Brain microvascular endothelial cell (primary cell): ENCODE measurements around the gene PLXNA2.

Experiments
- DNase-seq: peaks from one replicate; pipeline ENCODE4 v3.0.0-alpha.2; 2020
- H3K27ac ChIP-seq: fragments of 250-450 bp; sonication (Bioruptor Pico); 2 replicates; pipeline ENCODE4 v1.5.1; 2020; ENCODE audit warnings: mild to moderate bottlenecking, moderate library complexity
- H3K27me3 ChIP-seq: fragments of 250-450 bp; sonication (Bioruptor Pico); replicated peaks from 2 replicates; pipeline ENCODE4 v1.5.1; 2020; ENCODE audit warnings: mild to moderate bottlenecking
- H3K36me3 ChIP-seq: fragments of 250-450 bp; sonication (Bioruptor Pico); replicated peaks from 2 replicates; pipeline ENCODE4 v1.5.1; 2020; ENCODE audit warnings: mild to moderate bottlenecking
- H3K4me3 ChIP-seq: 2 replicates; pipeline ENCODE4 v1.5.1; 2011; ENCODE audit warnings: low read depth, mild to moderate bottlenecking, control low read depth, low read length, moderate library complexity
- in situ Hi-C: cut with HindIII; loops from 2 replicates; pipeline ENCODE4 v1.10.0; 2017; ENCODE audit warnings: low sequenced_read_pairs, low pct_ligation_motif_present
- TF ChIP-seq, protein P1 (sequence below): IDR thresholded peaks from 2 replicates; pipeline ENCODE4 v1.5.1; 2011; ENCODE audit warnings: low read depth, mild to moderate bottlenecking, moderate library complexity, low read length, control low read depth, inconsistent platforms; ENCODE audit errors: missing control alignments

PLXNA2 gene

DNA sequence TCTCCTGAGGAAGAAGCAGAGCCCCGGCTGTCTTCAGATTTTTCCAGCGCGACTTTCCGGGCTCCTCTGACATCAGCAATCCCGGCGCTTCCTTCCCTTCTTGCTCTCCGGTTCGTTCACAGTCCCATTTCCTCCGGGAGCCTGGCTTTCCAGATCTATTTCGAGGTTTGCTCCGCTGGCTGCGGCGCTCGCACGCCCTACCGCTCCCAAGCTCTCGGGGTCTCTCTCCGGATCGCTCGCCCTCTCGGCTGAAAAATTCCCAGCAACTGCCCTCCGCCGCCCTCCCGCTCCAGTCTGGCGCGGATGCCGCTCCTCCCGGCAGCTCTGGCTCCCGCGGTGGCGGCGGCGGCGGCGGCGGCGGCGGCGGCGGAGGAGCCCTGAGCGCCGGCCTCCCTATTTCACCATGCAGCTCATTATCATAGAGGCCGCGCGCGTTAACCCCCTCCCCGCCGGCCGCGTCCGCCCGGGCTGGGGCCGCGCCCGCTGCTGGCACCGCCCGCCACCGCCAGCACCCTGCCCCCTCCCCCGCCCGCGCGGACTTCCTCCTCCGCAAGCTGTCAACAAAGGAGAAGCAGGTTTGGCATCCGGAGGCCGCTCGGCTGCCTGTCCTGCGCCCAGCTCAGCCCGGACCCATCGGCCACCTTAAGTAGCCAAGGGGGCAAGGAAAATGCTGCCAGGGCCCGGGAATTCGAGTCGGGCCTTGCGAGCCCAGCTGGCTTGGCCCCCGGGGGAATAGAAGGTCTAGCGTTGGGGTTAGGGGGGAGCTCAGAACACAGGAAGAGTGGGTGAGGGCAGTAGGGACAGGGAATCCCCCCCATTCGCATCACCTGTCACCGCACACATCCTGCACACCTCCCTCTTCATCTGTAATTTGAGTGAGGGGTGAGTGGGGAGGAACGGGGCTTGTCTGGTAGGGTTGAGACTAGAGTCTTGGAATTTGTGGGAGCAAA lies at the start of gene PLXNA2:
Gene PLXNA2 (minus strand): TSS at position 418 of the 950 bp plus-strand sequence. CDS start 26,462 bp downstream, outside the sequence.
- no peaks in the 10 kb centered on the region for H3K36me3 ChIP-seq
- H3K4me3 ChIP-seq, result peak within 1 kb of the TSS; percentile 85
- peak; percentile 35 for DNase-seq
- peak within 1 kb of the TSS; percentile 21 for H3K27ac ChIP-seq
- H3K27me3 ChIP-seq, result no peaks in the 10 kb centered on the region
- in situ Hi-C loops, result no loop called here
- TF ChIP-seq, protein P1, sequence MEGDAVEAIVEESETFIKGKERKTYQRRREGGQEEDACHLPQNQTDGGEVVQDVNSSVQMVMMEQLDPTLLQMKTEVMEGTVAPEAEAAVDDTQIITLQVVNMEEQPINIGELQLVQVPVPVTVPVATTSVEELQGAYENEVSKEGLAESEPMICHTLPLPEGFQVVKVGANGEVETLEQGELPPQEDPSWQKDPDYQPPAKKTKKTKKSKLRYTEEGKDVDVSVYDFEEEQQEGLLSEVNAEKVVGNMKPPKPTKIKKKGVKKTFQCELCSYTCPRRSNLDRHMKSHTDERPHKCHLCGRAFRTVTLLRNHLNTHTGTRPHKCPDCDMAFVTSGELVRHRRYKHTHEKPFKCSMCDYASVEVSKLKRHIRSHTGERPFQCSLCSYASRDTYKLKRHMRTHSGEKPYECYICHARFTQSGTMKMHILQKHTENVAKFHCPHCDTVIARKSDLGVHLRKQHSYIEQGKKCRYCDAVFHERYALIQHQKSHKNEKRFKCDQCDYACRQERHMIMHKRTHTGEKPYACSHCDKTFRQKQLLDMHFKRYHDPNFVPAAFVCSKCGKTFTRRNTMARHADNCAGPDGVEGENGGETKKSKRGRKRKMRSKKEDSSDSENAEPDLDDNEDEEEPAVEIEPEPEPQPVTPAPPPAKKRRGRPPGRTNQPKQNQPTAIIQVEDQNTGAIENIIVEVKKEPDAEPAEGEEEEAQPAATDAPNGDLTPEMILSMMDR, result no peak

DNA sequence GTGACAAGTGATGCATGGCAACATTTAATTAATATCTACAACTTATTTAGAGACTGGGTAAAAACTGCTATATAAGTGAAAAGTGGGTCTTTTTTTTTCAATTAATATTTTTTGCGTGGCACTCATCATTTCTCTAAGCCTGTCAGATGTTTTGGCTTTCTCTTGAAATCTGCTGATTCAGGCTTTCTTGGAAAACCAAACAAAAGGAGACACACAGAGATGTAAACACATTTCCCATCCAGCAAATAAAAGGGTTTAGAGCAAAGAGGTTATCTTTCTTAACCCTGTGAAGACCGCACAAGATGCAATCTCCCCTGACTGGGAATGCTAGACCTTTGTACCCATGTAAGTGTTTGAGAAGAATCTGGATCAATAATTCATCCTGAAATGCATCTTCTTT lies 48.7 kb upstream of the PLXNA2 start:
- Histone ChIP-seq H3K27ac (no peak overlapping the region), H3K36me3 (no peaks in the 10 kb centered on the region), H3K4me3 (no peak overlapping the region), H3K27me3 (peaks cover 2% of the 10 kb centered on the region)
- no peak for DNase-seq
- TF ChIP-seq, protein P1, result no peak
- in situ Hi-C loops, result no loop called here

GRCh38 chr1:208291923-208292711 lies 47.9 kb upstream of the PLXNA2 start:
- H3K36me3 ChIP-seq, result no peaks in the 10 kb centered on the region
- H3K4me3 ChIP-seq, result no peak overlapping the region
- no peak for DNase-seq
- H3K27me3 ChIP-seq, result peaks cover 2% of the 10 kb centered on the region
- in situ Hi-C loops, result no loop called here
- H3K27ac ChIP-seq, result no peak overlapping the region
- TF ChIP-seq, protein P1, result no peak

DNA sequence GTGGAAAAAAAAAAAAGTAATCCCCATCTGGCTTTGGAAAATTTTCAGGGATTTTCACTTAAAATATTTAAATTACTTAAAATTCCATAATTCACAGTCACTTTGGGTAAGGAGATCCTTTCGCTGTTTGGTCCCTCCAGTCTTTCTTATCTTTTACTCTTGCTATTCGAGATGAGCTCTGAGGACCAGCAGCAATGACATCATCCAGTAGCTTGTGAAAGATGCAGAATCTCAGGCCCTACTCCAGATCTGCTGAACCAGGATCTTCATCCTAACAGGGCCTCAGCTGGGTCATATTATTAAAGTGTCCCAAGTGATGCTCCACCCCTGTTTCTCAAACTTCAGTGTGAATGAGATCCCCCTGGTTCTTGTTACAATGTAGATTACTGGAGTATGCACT lies 46.9 kb upstream of the PLXNA2 start:
- no peaks in the 10 kb centered on the region for H3K36me3 ChIP-seq
- no peak for DNase-seq
- TF ChIP-seq, protein P1, result no peak
- H3K4me3 ChIP-seq, result no peak overlapping the region
- no peak overlapping the region for H3K27ac ChIP-seq
- in situ Hi-C loops, result no loop called here
- peaks cover 2% of the 10 kb centered on the region for H3K27me3 ChIP-seq

GRCh38 chr1:208289716-208290115 lies 45.5 kb upstream of the PLXNA2 start:
- no peak for DNase-seq
- H3K36me3 ChIP-seq, result no peaks in the 10 kb centered on the region
- peaks cover 2% of the 10 kb centered on the region for H3K27me3 ChIP-seq
- TF ChIP-seq, protein P1, result no peak
- no peak overlapping the region for H3K4me3 ChIP-seq
- no peak overlapping the region for H3K27ac ChIP-seq
- in situ Hi-C loops, result no loop called here
